IMR-90 (cell line): ENCODE measurements around the gene EPO. TPM values are rescaled to one million over a fixed set of nuclear protein-coding genes. Genes with fewer than 3 reads are reported as not detected.

Experiments used
- ATAC-seq: fragments of 200-7000 bp; cut with Tn5 transposase; 2 replicates; pipeline ENCODE4 v1.9.1; 2020; ENCODE audit warnings: low read depth, mild to moderate bottlenecking, moderate library complexity
- BruUV-seq: library from RNA; stranded (reverse); fragments of 400-500 nt; replicated peaks from 2 replicates; lab custom pipeline; 2021; lab: Mats Ljungman, UMichigan
- CTCF ChIA-PET: fragments of 300-600 bp; formaldehyde crosslinking; extraction: SDS; loops from one replicate; lab custom pipeline; 2021; ENCODE audit warnings: antibody characterized with exemption; lab: Yijun Ruan, JAX
- POLR2A ChIA-PET: fragments of 300-600 bp; sonication (Branson Sonifier 250); formaldehyde crosslinking; loops from one replicate; lab custom pipeline; 2022; ENCODE audit warnings: antibody characterized with exemption; ENCODE audit not compliant: unreplicated experiment; lab: Charles Lee
- DNase-seq: peaks from one replicate; pipeline ENCODE4 v3.0.0; 2013
- H2AFZ ChIP-seq: replicated peaks from 2 replicates; pipeline ENCODE3; 2013; ENCODE audit warnings: low read length, mild to moderate bottlenecking; ENCODE audit not compliant: poor library complexity
- H2AK5ac ChIP-seq: 2 replicates; pipeline ENCODE4 v1.6.1; 2013; ENCODE audit warnings: low read depth, low read length, inconsistent platforms
- H2AK9ac ChIP-seq: replicated peaks from 2 replicates; pipeline ENCODE3; 2013; ENCODE audit warnings: mild to moderate bottlenecking, low read depth, low read length, moderate library complexity; ENCODE audit not compliant: poor library complexity
- H2BK120ac ChIP-seq: 2 replicates; pipeline ENCODE4 v1.6.1; 2013; ENCODE audit warnings: low read depth, low read length, inconsistent platforms
- H2BK15ac ChIP-seq: 3 replicates; pipeline ENCODE4 v1.6.1; 2013; ENCODE audit warnings: low read depth, low read length, inconsistent platforms
- H2BK20ac ChIP-seq: 2 replicates; pipeline ENCODE4 v1.6.1; 2013; ENCODE audit warnings: low read depth, mild to moderate bottlenecking, inconsistent platforms, low read length, moderate library complexity
- H2BK5ac ChIP-seq: 2 replicates; pipeline ENCODE4 v1.6.1; 2013; ENCODE audit warnings: mild to moderate bottlenecking, low read depth, low read length, inconsistent platforms; ENCODE audit not compliant: poor library complexity, severe bottlenecking
- H3K14ac ChIP-seq: replicated peaks from 2 replicates; pipeline ENCODE4 v1.6.1; 2013; ENCODE audit warnings: low read depth, low read length, inconsistent platforms
- H3K18ac ChIP-seq: 2 replicates; pipeline ENCODE4 v1.6.1; 2013; ENCODE audit warnings: low read depth, low read length, control low read depth
- H3K23ac ChIP-seq: 2 replicates; pipeline ENCODE4 v1.6.1; 2013; ENCODE audit warnings: low read depth, low read length, inconsistent platforms
- H3K27ac ChIP-seq: 2 replicates; pipeline ENCODE4 v1.5.1; 2013; ENCODE audit warnings: mild to moderate bottlenecking, control low read depth, low read length; ENCODE audit not compliant: insufficient read depth
- H3K27me3 ChIP-seq: 2 replicates; pipeline ENCODE4 v1.6.1; 2013; ENCODE audit warnings: low read length; ENCODE audit not compliant: control insufficient read depth, insufficient read depth
- H3K36me3 ChIP-seq: 2 replicates; pipeline ENCODE4 v1.6.1; 2013; ENCODE audit warnings: low read length, mixed read lengths; ENCODE audit not compliant: control insufficient read depth, insufficient read depth
- H3K4ac ChIP-seq: 2 replicates; pipeline ENCODE4 v1.6.1; 2013; ENCODE audit warnings: low read depth, low read length, inconsistent platforms
- H3K4me1 ChIP-seq: 2 replicates; pipeline ENCODE4 v1.6.1; 2013; ENCODE audit warnings: low read length, mixed read lengths; ENCODE audit not compliant: control insufficient read depth, insufficient read depth
- H3K4me2 ChIP-seq: 2 replicates; pipeline ENCODE4 v1.6.1; 2013; ENCODE audit warnings: low read depth, mild to moderate bottlenecking, control low read depth, low read length, moderate library complexity
- H3K4me3 ChIP-seq: 2 replicates; pipeline ENCODE4 v1.5.1; 2013; ENCODE audit warnings: low read depth, mild to moderate bottlenecking, control low read depth, low read length, moderate library complexity; ENCODE audit not compliant: insufficient read depth
- H3K56ac ChIP-seq: 2 replicates; pipeline ENCODE4 v1.6.1; 2013; ENCODE audit warnings: low read length, inconsistent platforms; ENCODE audit not compliant: insufficient read depth; ENCODE audit errors: extremely low read depth
- H3K79me1 ChIP-seq, 2 experiments: 2 replicates each; pipeline ENCODE4 v1.6.1; 2013; ENCODE audit warnings: low read length in 2 of 2, inconsistent platforms in 1 of 2, low read depth in 1 of 2
- H3K9ac ChIP-seq: 2 replicates; pipeline ENCODE4 v1.6.1; 2013; ENCODE audit warnings: low read depth, low read length, control low read depth
- H3K9me1 ChIP-seq: 2 replicates; pipeline ENCODE4 v1.6.1; 2013; ENCODE audit warnings: low read length, inconsistent platforms; ENCODE audit not compliant: insufficient read depth
- H3K9me3 ChIP-seq: 2 replicates; pipeline ENCODE4 v1.6.1; 2013; ENCODE audit warnings: low read length; ENCODE audit not compliant: control insufficient read depth, insufficient read depth
- H4K20me1 ChIP-seq: 2 replicates; pipeline ENCODE4 v1.6.1; 2013; ENCODE audit warnings: low read length, inconsistent platforms; ENCODE audit not compliant: insufficient read depth
- H4K5ac ChIP-seq: 2 replicates; pipeline ENCODE4 v1.6.1; 2013; ENCODE audit warnings: mild to moderate bottlenecking, low read depth, low read length, control low read depth
- H4K8ac ChIP-seq, 2 experiments: 2 replicates each; pipeline ENCODE4 v1.6.1; 2013; ENCODE audit warnings: low read depth in 2 of 2, low read length in 2 of 2, control low read depth in 1 of 2, inconsistent platforms in 1 of 2
- H4K91ac ChIP-seq: 2 replicates; pipeline ENCODE4 v1.6.1; 2013; ENCODE audit warnings: low read depth, low read length, inconsistent platforms; ENCODE audit not compliant: insufficient read depth
- BHLHE40 ChIP-seq: fragments of 150-350 bp; IDR thresholded peaks from 2 replicates; pipeline ENCODE4 v1.6.1; 2016; ENCODE audit warnings: mild to moderate bottlenecking, low read depth, low read length
- CEBPB ChIP-seq: IDR thresholded peaks from 2 replicates; pipeline ENCODE4 v1.6.1; 2012; ENCODE audit warnings: low read depth, low read length, improper control_type of control experiment
- CHD1 ChIP-seq: IDR thresholded peaks from 2 replicates; pipeline ENCODE4 v1.6.1; 2012; ENCODE audit warnings: low read depth, low read length, improper control_type of control experiment
- FOS ChIP-seq: fragments of 150-350 bp; IDR thresholded peaks from 2 replicates; pipeline ENCODE4 v1.6.1; 2016; ENCODE audit warnings: low read depth, low read length
- MAFK ChIP-seq: IDR thresholded peaks from 2 replicates; pipeline ENCODE4 v1.6.1; 2012; ENCODE audit warnings: low read depth, low read length, improper control_type of control experiment
- MAZ ChIP-seq: IDR thresholded peaks from 2 replicates; pipeline ENCODE4 v1.6.1; 2012; ENCODE audit warnings: low read depth, mild to moderate bottlenecking, low read length, improper control_type of control experiment, moderate library complexity, borderline replicate concordance
- MXI1 ChIP-seq: IDR thresholded peaks from 2 replicates; pipeline ENCODE4 v1.6.1; 2012; ENCODE audit warnings: low read depth, mild to moderate bottlenecking, low read length, moderate library complexity, borderline replicate concordance
- NFE2L2 ChIP-seq: fragments of 150-350 bp; IDR thresholded peaks from 2 replicates; pipeline ENCODE4 v1.6.1; 2016; ENCODE audit warnings: low read depth, mild to moderate bottlenecking, low read length
- POLR2A ChIP-seq: IDR thresholded peaks from 2 replicates; pipeline ENCODE4 v1.6.1; 2012; ENCODE audit warnings: mild to moderate bottlenecking, low read depth, low read length
- RCOR1 ChIP-seq: IDR thresholded peaks from 2 replicates; pipeline ENCODE4 v1.6.1; 2012; ENCODE audit warnings: mild to moderate bottlenecking, low read length, improper control_type of control experiment; ENCODE audit not compliant: insufficient replicate concordance
- SMC3 ChIP-seq: fragments of 150-350 bp; IDR thresholded peaks from 2 replicates; pipeline ENCODE4 v1.6.1; 2016; ENCODE audit warnings: low read depth, mild to moderate bottlenecking, antibody characterized with exemption, low read length, moderate library complexity
- WGBS, 2 experiments: methylation state at CpG; one replicate each; pipeline versions ENCODE4 v1.1.5 to v1.1.7; 2013; ENCODE audit warnings: missing lambda C conversion rate in 2 of 2; ENCODE audit not compliant: insufficient read length in 1 of 2; ENCODE audit errors: extremely low coverage in 2 of 2; 5-methylcytosine and 5-hydroxymethylcytosine counted together
- dilution Hi-C: fragments of 300-500 bp; cut with HindIII; formaldehyde crosslinking; loops from one replicate; pipeline ENCODE4 v1.14.3; 2018; ENCODE audit warnings: low sequenced_read_pairs; ENCODE audit not compliant: unreplicated experiment
- in situ Hi-C: fragments of 300-500 bp; cut with MboI; formaldehyde crosslinking; loops from 3 replicates; pipeline ENCODE4 v1.14.3; 2019; ENCODE audit warnings: low sequenced_read_pairs, inconsistent platforms, mixed read lengths
- intact Hi-C: fragments of 100-400 bp; cut with micrococcal nuclease; formaldehyde crosslinking; loops from 2 replicates; pipeline ENCODE4 v1.10.0; 2022
- polyA plus RNA-seq, 3 experiments: library from polyadenylated mRNA; depleted of rRNA; stranded (reverse); fragments of >200 nt; gene quantifications; 2 replicates each; pipeline ENCODE4 v1.2.3, GENCODE V29; 2012; ENCODE audit warnings: low replicate concordance in 1 of 3
- total RNA-seq: library from RNA; depleted of rRNA; stranded (reverse); fragments of >200 nt; gene quantifications from 2 replicates; pipeline ENCODE4 v1.2.3, GENCODE V29; 2012
- TF ChIP-seq, protein P1 (sequence below): fragments of 150-350 bp; IDR thresholded peaks from 2 replicates; pipeline ENCODE4 v1.6.1; 2016; ENCODE audit warnings: low read depth, mild to moderate bottlenecking, low read length, moderate library complexity, borderline replicate concordance
- TF ChIP-seq, protein P2 (sequence below): conservative IDR thresholded peaks from 2 replicates; pipeline ENCODE4 v1.5.1; 2012; ENCODE audit warnings: mild to moderate bottlenecking, low read depth, low read length, improper control_type of control experiment
- TF ChIP-seq, protein P3 (sequence below): fragments of 150-350 bp; IDR thresholded peaks from 2 replicates; pipeline ENCODE4 v1.6.1; 2017; ENCODE audit warnings: mild to moderate bottlenecking, antibody characterized with exemption, low read length, low read depth

EPO gene
- total and polyA plus RNA-seq, 2 of the 4 experiments (the other 2 are of a cell fraction) = not detected

DNA sequence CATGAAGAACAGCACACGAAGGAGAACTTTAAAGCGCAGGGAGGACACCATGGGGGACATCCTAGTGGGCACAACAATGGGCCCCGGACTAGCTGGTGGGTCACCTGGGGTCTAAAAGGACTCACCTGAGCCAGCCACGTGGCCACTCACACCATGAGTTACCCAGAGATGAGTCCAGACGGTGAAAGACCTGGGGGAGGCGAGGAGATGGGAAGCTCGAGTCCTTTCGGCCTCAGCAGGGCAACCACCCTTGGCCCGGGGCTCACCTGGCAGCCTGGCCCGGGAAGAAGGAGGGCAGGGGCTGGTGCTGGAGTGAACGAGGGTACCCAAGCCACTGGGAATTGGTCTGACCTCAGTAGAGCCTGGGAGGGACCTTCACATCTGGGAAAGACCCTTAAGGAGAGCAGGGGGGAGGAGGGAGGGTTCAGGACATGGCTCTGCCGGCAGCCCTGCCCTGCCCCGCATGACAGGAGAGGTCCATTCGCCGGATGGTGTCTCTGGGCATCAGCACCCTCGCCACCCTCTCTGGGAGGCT lies 31.9 kb upstream of the EPO start:
- H3K4me1 ChIP-seq = peaks cover 19% of the 10 kb centered on the region
- H3K56ac ChIP-seq = no peak overlapping the region
- no peak for TF ChIP-seq SMC3
- no peak for TF ChIP-seq RCOR1
- TF ChIP-seq CHD1 = no peak
- TF ChIP-seq, protein P1, sequence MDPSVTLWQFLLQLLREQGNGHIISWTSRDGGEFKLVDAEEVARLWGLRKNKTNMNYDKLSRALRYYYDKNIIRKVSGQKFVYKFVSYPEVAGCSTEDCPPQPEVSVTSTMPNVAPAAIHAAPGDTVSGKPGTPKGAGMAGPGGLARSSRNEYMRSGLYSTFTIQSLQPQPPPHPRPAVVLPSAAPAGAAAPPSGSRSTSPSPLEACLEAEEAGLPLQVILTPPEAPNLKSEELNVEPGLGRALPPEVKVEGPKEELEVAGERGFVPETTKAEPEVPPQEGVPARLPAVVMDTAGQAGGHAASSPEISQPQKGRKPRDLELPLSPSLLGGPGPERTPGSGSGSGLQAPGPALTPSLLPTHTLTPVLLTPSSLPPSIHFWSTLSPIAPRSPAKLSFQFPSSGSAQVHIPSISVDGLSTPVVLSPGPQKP = no peak
- no peak for TF ChIP-seq CEBPB
- no peak for TF ChIP-seq FOS
- TF ChIP-seq, protein P2, sequence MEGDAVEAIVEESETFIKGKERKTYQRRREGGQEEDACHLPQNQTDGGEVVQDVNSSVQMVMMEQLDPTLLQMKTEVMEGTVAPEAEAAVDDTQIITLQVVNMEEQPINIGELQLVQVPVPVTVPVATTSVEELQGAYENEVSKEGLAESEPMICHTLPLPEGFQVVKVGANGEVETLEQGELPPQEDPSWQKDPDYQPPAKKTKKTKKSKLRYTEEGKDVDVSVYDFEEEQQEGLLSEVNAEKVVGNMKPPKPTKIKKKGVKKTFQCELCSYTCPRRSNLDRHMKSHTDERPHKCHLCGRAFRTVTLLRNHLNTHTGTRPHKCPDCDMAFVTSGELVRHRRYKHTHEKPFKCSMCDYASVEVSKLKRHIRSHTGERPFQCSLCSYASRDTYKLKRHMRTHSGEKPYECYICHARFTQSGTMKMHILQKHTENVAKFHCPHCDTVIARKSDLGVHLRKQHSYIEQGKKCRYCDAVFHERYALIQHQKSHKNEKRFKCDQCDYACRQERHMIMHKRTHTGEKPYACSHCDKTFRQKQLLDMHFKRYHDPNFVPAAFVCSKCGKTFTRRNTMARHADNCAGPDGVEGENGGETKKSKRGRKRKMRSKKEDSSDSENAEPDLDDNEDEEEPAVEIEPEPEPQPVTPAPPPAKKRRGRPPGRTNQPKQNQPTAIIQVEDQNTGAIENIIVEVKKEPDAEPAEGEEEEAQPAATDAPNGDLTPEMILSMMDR = no peak
- TF ChIP-seq, protein P3, sequence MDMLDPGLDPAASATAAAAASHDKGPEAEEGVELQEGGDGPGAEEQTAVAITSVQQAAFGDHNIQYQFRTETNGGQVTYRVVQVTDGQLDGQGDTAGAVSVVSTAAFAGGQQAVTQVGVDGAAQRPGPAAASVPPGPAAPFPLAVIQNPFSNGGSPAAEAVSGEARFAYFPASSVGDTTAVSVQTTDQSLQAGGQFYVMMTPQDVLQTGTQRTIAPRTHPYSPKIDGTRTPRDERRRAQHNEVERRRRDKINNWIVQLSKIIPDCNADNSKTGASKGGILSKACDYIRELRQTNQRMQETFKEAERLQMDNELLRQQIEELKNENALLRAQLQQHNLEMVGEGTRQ = no peak
- no peak for TF ChIP-seq MAFK
- TF ChIP-seq MAZ = no peak
- no peak for TF ChIP-seq NFE2L2
- TF ChIP-seq POLR2A = no peak
- no peak for TF ChIP-seq BHLHE40
- no peak for TF ChIP-seq MXI1
- no peak overlapping the region for H3K4me2 ChIP-seq
- no peak overlapping the region for H2BK5ac ChIP-seq
- no peak overlapping the region for H2BK15ac ChIP-seq
- H4K5ac ChIP-seq = no peak overlapping the region
- no CpG with 5 or more reads among the region's 16 CpGs for WGBS, 2 experiments
- no peak overlapping the region for H3K18ac ChIP-seq
- DNase-seq (no peak), ATAC-seq (no peak)
- in situ Hi-C loops = no loop called here
- ChIA-PET CTCF (no interaction called here), POLR2A (no interaction called here)
- H3K23ac ChIP-seq = no peak overlapping the region
- H2AK5ac ChIP-seq = 0 out of 2 replicates have a peak overlapping the region, but pooled peaks have one; percentile 9
- no TSS peak for BruUV-seq
- no peak overlapping the region for H2AK9ac ChIP-seq
- no peak overlapping the region for H4K8ac ChIP-seq
- H3K27ac ChIP-seq = no peak overlapping the region
- H4K20me1 ChIP-seq = peaks cover 61% of the 10 kb centered on the region
- H3K4ac ChIP-seq = no peak overlapping the region
- no peak overlapping the region for H2BK120ac ChIP-seq
- no peaks in the 10 kb centered on the region for H3K27me3 ChIP-seq
- H2AFZ ChIP-seq = no peak overlapping the region
- no peaks in the 10 kb centered on the region for H3K9me3 ChIP-seq
- H3K14ac ChIP-seq = no peak overlapping the region
- peaks cover 28 to 54% of the 10 kb centered on the region in 2 experiments for H3K79me1 ChIP-seq
- no peak overlapping the region for H2BK20ac ChIP-seq
- intact Hi-C loops = no loop called here
- no peak overlapping the region for H3K4me3 ChIP-seq
- no peak overlapping the region for H3K9ac ChIP-seq
- peaks cover 54% of the 10 kb centered on the region for H3K36me3 ChIP-seq
- H3K9me1 ChIP-seq = no peaks in the 10 kb centered on the region
- H4K91ac ChIP-seq = no peak overlapping the region
- dilution Hi-C loops = no loop called here
